ENCODE measurements around the gene SOX1.

The SOX1 gene

DNA sequence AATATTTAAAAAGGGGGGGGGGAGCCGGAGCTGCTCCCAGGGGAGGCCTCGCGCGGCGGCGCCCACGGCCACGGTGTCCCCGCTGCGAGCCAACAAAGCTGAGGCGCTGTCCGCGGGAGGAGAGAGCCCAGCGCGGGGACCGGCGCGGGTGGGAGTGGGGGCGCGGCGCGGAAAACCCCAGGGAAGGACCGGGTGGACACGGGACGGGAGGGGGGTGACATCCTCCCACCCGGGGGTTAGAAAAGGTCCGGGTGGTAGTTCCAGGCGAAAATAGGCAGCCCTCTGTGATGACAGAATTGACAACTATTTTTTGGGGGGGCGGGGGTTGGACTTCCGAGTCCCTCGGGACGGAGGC is 11.1 kb upstream of the SOX1 start:
- peaks cover 8% of the 10 kb centered on the region for H3K27me3 ChIP-seq (ENCODE audit: control insufficient read depth, insufficient read depth, low read length)
- no peak overlapping the region for H2AFZ ChIP-seq
- no peaks in the 10 kb centered on the region for H3K36me3 ChIP-seq (ENCODE audit: control insufficient read depth, insufficient read depth, low read length)
- no peak overlapping the region for H3K4me2 ChIP-seq (ENCODE audit: low read length)
- H3K9ac ChIP-seq, result no peak overlapping the region
- no peak overlapping the region for H3K4me3 ChIP-seq (ENCODE audit: low read depth, low read length)
- H3K27ac ChIP-seq, result no peak overlapping the region
- no peaks in the 10 kb centered on the region for H3K9me3 ChIP-seq (ENCODE audit: control insufficient read depth, low read length)
- TF ChIP-seq, protein P1, sequence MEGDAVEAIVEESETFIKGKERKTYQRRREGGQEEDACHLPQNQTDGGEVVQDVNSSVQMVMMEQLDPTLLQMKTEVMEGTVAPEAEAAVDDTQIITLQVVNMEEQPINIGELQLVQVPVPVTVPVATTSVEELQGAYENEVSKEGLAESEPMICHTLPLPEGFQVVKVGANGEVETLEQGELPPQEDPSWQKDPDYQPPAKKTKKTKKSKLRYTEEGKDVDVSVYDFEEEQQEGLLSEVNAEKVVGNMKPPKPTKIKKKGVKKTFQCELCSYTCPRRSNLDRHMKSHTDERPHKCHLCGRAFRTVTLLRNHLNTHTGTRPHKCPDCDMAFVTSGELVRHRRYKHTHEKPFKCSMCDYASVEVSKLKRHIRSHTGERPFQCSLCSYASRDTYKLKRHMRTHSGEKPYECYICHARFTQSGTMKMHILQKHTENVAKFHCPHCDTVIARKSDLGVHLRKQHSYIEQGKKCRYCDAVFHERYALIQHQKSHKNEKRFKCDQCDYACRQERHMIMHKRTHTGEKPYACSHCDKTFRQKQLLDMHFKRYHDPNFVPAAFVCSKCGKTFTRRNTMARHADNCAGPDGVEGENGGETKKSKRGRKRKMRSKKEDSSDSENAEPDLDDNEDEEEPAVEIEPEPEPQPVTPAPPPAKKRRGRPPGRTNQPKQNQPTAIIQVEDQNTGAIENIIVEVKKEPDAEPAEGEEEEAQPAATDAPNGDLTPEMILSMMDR (IDR thresholded peaks at IDR 0.05), result no peak
- no peaks in the 10 kb centered on the region for H3K4me1 ChIP-seq
- H3K79me2 ChIP-seq, result no peaks in the 10 kb centered on the region

DNA sequence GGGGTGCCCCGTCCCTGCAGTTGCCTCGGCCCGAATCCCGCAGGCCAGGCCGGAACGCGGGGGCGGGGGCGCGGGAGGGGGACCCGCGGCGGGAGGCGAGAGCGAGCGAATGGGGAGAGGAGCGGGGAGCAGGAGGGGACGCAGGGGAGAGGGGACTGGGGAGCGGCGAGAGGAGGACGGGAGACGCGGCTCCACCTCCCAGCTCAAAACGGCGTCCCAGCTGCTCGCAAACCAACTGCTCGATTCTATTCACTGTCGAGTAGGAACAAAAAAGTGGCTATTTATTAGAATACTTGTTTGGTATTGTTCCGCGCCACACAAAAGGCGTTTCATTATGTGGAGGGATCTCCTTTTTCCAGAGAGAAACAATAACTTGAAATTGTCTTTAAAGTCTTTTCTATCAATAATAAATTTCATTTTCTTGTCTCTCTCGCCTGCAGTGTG is 10.6 kb upstream of the SOX1 start:
- H2AFZ ChIP-seq, result no peak overlapping the region
- TF ChIP-seq, protein P1 (IDR thresholded peaks at IDR 0.05), result no peak
- no peak overlapping the region for H3K4me2 ChIP-seq (ENCODE audit: low read length)
- H3K4me3 ChIP-seq (ENCODE audit: low read depth, low read length), result no peak overlapping the region
- H3K27me3 ChIP-seq (ENCODE audit: control insufficient read depth, insufficient read depth, low read length), result peaks cover 12% of the 10 kb centered on the region
- H3K9ac ChIP-seq, result no peak overlapping the region
- H3K27ac ChIP-seq, result no peak overlapping the region
- H3K4me1 ChIP-seq, result no peaks in the 10 kb centered on the region
- no peaks in the 10 kb centered on the region for H3K79me2 ChIP-seq
- no peaks in the 10 kb centered on the region for H3K36me3 ChIP-seq (ENCODE audit: control insufficient read depth, insufficient read depth, low read length)
- no peaks in the 10 kb centered on the region for H3K9me3 ChIP-seq (ENCODE audit: control insufficient read depth, low read length)

DNA sequence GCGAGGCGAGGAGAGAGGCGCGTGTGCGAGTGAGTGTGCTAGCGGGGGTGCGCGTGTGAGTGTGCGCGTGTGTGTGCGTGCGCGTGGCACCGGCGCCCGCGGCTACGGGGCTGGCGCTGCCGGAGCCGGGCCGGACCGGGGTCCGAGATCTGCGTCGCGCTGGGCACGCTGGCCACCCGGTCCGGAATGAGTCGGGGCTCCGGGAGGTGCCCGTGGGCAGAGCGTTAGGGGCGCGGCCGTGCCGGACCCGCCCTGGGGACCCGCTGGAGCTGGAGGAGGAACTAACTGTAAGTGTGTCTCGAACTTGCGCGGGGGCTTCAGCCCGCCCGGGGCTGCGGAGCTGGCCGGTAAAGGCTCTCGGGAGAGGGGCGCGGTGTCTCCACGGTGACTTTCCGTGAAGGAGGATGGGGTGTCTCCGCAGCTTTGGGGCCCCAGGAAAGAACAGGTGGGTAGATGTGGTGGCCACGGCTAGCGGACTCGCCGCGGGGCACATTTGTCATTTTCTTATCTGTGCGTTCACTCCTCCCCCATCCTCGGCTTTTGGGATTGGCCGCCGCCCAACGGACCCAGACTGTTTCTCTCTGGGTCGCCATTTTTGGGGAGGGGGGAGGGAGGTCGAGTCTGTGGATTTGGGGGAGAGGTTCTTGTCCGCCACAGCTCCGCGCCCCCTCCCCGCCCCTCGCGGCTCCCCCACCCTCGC is 10.1 kb upstream of the SOX1 start:
- H3K4me3 ChIP-seq (ENCODE audit: low read depth, low read length), result no peak overlapping the region
- H3K9me3 ChIP-seq (ENCODE audit: control insufficient read depth, low read length), result no peaks in the 10 kb centered on the region
- no peaks in the 10 kb centered on the region for H3K4me1 ChIP-seq
- H3K27ac ChIP-seq, result no peak overlapping the region
- no peaks in the 10 kb centered on the region for H3K79me2 ChIP-seq
- no peaks in the 10 kb centered on the region for H3K36me3 ChIP-seq (ENCODE audit: control insufficient read depth, insufficient read depth, low read length)
- H3K4me2 ChIP-seq (ENCODE audit: low read length), result no peak overlapping the region
- TF ChIP-seq, protein P1 (IDR thresholded peaks at IDR 0.05), result no peak
- H2AFZ ChIP-seq, result no peak overlapping the region
- H3K9ac ChIP-seq, result no peak overlapping the region
- peaks cover 16% of the 10 kb centered on the region for H3K27me3 ChIP-seq (ENCODE audit: control insufficient read depth, insufficient read depth, low read length)

DNA sequence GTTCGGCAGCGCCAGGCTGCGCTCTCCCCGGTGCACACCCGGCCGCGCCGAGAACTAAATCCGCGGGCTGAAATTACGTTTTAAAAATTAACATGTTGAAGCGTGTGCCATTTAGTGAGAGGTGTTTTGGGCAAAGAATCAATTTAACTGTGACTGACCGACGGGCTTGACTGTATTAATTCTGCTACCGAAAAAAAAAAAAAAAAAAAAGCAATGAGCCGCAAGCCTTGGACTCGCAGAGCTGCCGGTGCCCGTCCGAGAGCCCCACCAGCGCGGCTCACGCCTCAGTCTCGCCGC is 9.6 kb upstream of the SOX1 start:
- Histone ChIP-seq H3K4me3 (ENCODE audit: low read depth, low read length) (no peak overlapping the region), H3K36me3 (ENCODE audit: control insufficient read depth, insufficient read depth, low read length) (no peaks in the 10 kb centered on the region), H2AFZ (no peak overlapping the region), H3K4me2 (ENCODE audit: low read length) (no peak overlapping the region), H3K79me2 (no peaks in the 10 kb centered on the region), H3K9me3 (ENCODE audit: control insufficient read depth, low read length) (no peaks in the 10 kb centered on the region), H3K27me3 (ENCODE audit: control insufficient read depth, insufficient read depth, low read length) (peaks cover 16% of the 10 kb centered on the region), H3K9ac (no peak overlapping the region), H3K27ac (no peak overlapping the region), H3K4me1 (no peaks in the 10 kb centered on the region)
- TF ChIP-seq, protein P1 (IDR thresholded peaks at IDR 0.05), result no peak

All from parathyroid adenoma (tissue), 2 donors.